A549 treated with GW870086 at 1 μM for 4 hours (cell line): ENCODE measurements around the gene MTA2. TPM values are rescaled to one million over a fixed set of nuclear protein-coding genes. Genes with fewer than 3 reads are reported as not detected.

Source experiments
- total RNA-seq: library from RNA; stranded (reverse); fragments of 200-300 nt; extraction: Qiagen RNA extraction; gene quantifications from 5 replicates; pipeline ENCODE4 v1.2.3, GENCODE V29; 2022; ENCODE audit warnings: low read depth

MTA2 gene
- 82.9 to 91.9 TPM (median 87.9 TPM) in 5 replicates for total RNA-seq

DNA sequence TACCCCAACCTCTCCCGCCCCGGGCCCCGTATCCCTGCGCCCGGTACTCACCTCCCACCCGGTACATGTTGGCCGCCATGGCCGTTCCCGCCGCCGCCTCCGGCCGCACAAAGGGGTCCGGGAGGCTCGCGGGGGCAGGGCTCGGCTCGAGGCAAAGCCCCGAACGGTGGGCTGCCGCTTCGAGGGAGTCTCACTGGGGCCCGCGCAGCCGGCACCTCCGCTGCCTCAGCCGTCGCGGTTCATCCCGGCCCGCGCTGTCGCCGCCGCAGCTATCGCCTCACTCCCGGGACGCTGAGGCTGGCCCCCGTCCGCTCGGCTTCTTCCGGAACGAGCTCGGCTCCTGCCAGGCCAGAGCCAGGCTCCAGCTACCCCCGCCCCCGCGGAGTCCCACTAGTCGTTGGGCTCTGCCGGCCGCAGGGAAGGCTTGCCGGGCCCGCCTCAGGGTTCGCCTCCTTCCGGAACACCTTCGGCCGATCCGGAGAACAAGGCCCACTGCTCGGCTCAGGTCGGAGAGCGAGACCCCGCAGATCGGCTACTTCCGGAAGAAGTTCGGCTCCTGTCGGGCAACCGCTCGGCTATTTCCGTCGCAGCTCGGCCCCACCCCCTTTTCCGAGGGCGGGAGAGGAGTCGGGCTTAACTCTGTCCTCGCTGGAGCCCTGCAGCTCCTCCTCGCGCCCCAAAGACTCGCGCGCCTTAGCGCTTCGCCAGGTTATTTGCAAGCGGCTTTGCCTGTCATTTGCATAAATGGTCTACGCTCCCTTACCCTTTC is at the start of gene MTA2:
TSS of gene MTA2 (minus strand) at position 494 of the 769 bp plus-strand sequence. CDS start at position 79, 415 bp downstream.

GRCh38 chr11:62645946-62646824 is 44.5 kb upstream of the MTA2 start, which contains the start of gene GANAB:
TSS of gene GANAB (minus strand) at chr11:62646613. CDS start at chr11:62646599, 14 bp downstream.

DNA sequence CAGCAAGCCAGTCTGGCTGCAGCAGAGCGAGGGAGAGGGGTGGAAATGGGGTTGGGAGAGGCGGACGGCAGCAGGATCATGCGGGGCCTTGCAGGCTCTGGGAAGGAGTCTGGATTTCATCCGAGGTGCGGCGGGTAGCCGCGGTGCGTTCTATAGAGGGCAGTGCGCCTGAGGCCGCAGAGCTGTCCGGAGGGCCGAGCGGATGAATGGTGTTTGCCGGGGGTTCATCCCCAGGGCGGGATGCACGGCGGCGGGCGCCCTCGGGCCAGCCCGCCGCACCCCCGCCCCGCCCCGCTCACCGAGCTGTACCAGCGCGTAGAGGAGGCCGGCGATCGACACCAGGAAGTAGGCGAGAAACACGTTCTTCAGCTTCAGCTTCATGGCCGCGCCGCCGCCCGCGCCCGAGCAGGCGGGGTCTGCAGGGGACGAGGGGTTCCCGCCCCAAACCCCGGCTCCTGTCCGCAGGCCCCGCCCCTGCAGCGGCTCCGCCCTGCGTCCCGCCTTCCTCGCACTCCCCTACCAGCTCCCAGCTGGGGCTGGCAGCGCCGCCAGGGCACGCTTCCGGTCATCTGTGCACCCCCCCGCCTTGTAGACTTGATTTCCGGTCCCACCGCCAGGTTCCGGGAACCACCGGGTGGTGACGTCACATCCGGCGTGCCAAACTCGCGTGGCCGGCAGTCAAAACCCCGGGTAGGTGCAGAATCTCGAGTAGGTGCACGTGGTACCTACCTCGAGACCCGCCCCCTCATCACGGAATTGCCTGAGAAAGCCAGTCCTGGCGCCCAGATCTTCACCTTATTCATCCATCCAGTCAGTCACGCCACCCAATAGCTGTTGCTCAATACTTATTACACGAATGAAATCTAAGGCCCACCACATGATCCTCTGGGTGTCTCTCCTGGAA is 20.2 kb upstream of the MTA2 start, which contains the start of gene B3GAT3:
TSS of gene B3GAT3 (minus strand) at position 420 of the 904 bp plus-strand sequence. CDS start at position 381, 39 bp downstream.

DNA sequence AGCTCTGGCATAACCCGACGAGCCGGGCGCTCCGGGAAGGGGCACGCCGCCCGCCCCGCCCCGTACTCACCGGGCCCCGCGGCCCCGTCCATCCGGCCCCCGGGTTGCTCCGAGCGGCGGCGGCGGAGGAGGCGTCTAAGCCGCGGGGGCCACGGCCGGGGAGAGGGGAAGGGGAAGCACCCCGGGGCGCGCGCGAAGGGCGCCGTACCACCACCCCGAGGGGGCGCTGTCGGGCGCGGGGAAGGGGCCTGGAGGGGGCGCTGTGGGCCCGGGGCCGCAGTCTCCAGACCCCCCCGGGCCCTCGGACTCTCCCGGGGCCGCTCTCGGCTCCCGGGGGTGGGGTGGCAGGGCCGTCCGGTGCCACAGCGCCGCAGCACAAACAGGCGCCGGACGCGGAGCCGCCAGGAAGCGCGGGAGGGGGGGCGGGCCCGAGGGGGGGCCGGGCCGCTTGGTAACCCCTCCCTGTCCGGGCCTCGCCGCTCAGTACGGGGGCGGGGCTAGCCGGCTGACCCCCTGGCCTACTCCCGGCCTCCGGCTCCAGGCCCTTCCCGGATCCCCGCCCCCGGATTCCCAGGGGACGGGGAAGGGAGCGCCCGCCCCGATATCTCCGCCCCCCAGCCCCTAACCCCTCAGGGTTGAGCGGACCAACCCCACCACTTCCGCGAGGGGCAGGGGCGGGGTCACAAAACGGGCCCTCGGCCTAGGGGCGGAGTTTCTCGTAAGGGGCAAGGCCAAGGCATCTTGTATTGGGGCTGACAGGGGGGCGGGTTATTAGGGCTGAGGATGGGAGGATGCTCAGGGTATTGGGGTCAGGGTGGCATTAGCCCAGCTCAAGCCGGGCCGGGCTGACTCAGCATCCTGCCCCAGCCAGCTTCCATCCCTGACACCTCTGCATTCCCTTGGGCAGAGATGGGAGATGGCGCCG is 11.0 kb upstream of the MTA2 start, which contains the start of the genes EML3 and ROM1:
TSS of gene EML3 (minus strand) at position 410 of the 925 bp plus-strand sequence. CDS start at position 92, 318 bp downstream.
TSS of gene ROM1 (plus strand) at position 892 of the 925 bp plus-strand sequence. CDS start at position 917, 25 bp downstream.

GRCh38 chr11:62591448-62592145 is 10.1 kb downstream of the MTA2 start, which contains the start of gene TUT1:
TSS of gene TUT1 (minus strand) at chr11:62591523. CDS start at chr11:62591485, 38 bp downstream.

DNA sequence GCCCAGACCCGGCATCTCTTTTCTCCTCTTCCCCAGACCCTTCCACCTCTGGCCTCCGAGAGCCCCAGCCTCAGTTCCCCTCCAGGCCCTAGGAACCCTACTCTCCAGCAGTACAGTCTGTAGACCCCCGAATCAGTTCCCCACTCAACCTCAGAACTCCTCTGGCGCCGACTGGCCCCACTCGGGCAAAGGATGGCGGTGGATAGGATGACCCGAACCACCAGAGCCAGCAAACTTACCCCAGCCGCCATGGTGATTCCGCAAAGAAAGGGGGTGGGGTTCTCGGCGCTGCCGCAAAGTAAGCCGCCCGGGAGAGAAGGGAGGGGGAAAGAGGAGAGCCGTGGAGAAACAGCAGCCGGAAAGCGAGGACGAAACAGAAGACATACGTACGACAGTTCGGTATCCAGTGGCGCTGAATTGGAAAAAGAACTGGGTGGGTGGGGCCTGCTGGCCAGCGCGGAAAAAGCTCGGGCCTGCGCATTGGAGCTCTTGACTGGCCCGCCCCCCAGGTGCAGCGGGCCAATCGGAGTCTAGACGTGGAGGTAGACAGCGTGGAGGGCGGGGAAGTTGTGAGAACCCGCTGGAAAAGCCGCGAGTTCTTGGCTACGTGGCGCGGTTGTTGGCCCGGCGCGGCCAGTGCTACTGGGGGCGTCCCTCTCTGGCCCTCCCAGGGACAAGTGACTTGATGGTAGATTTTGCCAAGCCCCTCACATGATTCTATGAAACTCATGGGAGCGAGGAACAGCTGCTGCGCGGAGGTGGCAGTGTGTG is 27.9 kb downstream of the MTA2 start, which contains the start of gene EEF1G:
TSS of gene EEF1G (minus strand) at position 300 of the 771 bp plus-strand sequence. CDS start at position 251, 49 bp downstream.

GRCh38 chr11:62546244-62546928 is 55.3 kb downstream of the MTA2 start, which contains the start of gene AHNAK:
TSS of gene AHNAK (minus strand) at chr11:62546806. CDS start at chr11:62536098, 10,708 bp downstream.

Other genes starting within 250 kb of the MTA2 start
- gene SCGB1A1, start 182.8 kb downstream of the MTA2 start, total RNA-seq, result 0.40 TPM in 1 of 5 replicates, not detected in the others
- gene AHNAK, start 55.1 kb downstream of the MTA2 start, total RNA-seq, result 304 to 395 TPM (median 360 TPM) in 5 replicates
- 1,850 to 2,033 TPM (median 1,975 TPM) in 5 replicates for gene EEF1G, start 28.0 kb downstream of the MTA2 start, total RNA-seq
- gene TUT1, start 10.3 kb downstream of the MTA2 start, total RNA-seq, result 12.2 to 15.0 TPM (median 14.7 TPM) in 5 replicates
- gene EML3, start 10.9 kb upstream of the MTA2 start, total RNA-seq, result 17.5 to 23.8 TPM (median 22.3 TPM) in 5 replicates
- 3.7 to 5.5 TPM (median 4.0 TPM) in 5 replicates for gene ROM1, start 11.4 kb upstream of the MTA2 start, total RNA-seq
- gene B3GAT3, start 20.1 kb upstream of the MTA2 start, total RNA-seq, result 41.9 to 58.0 TPM (median 50.7 TPM) in 5 replicates
- gene GANAB, start 44.7 kb upstream of the MTA2 start, total RNA-seq, result 237 to 277 TPM (median 252 TPM) in 5 replicates
- gene INTS5, start 51.4 kb upstream of the MTA2 start, total RNA-seq, result 16.8 to 21.9 TPM (median 20.6 TPM) in 5 replicates
- gene C11orf98, start 63.3 kb upstream of the MTA2 start, total RNA-seq, result 128 to 151 TPM (median 135 TPM) in 5 replicates
- gene CSKMT, start 63.4 kb upstream of the MTA2 start, total RNA-seq, result 10.6 to 15.9 TPM (median 12.7 TPM) in 5 replicates
- 26.5 to 36.8 TPM (median 35.2 TPM) in 5 replicates for gene UQCC3, start 69.8 kb upstream of the MTA2 start, total RNA-seq
- 3.8 to 4.6 TPM (median 4.2 TPM) in 5 replicates for gene LBHD1, start 70.4 kb upstream of the MTA2 start, total RNA-seq
- gene UBXN1, start 77.2 kb upstream of the MTA2 start, total RNA-seq, result 111 to 129 TPM (median 116 TPM) in 5 replicates
- 0.06 to 0.17 TPM (median 0.10 TPM) in 4 of 5 replicates, not detected in the other for gene LRRN4CL, start 87.7 kb upstream of the MTA2 start, total RNA-seq
- 61.1 to 97.7 TPM (median 72.8 TPM) in 5 replicates for gene BSCL2, start 105.6 kb upstream of the MTA2 start, total RNA-seq
- gene GNG3, start 105.8 kb upstream of the MTA2 start, total RNA-seq, result not detected in 5 replicates
- gene HNRNPUL2, start 125.6 kb upstream of the MTA2 start, total RNA-seq, result 36.2 to 42.4 TPM (median 39.6 TPM) in 5 replicates
- gene TTC9C, start 126.6 kb upstream of the MTA2 start, total RNA-seq, result 29.4 to 34.3 TPM (median 30.7 TPM) in 5 replicates
- gene ZBTB3, start 152.3 kb upstream of the MTA2 start, total RNA-seq, result 1.2 to 1.9 TPM (median 1.4 TPM) in 5 replicates
- gene POLR2G, start 159.7 kb upstream of the MTA2 start, total RNA-seq, result 172 to 182 TPM (median 178 TPM) in 5 replicates
- gene TAF6L, start 169.5 kb upstream of the MTA2 start, total RNA-seq, result 12.1 to 14.7 TPM (median 12.9 TPM) in 5 replicates
- gene TMEM179B, start 185.5 kb upstream of the MTA2 start, total RNA-seq, result 77.5 to 92.9 TPM (median 83.8 TPM) in 5 replicates
- gene TMEM223, start 190.1 kb upstream of the MTA2 start, total RNA-seq, result 18.0 to 29.5 TPM (median 28.1 TPM) in 5 replicates
- gene NXF1, start 203.6 kb upstream of the MTA2 start, total RNA-seq, result 38.0 to 53.7 TPM (median 50.7 TPM) in 5 replicates
- 17.8 to 25.6 TPM (median 24.5 TPM) in 5 replicates for gene STX5, start 230.2 kb upstream of the MTA2 start, total RNA-seq
- gene TEX54, start 231.0 kb upstream of the MTA2 start, total RNA-seq, result not detected in 5 replicates
- 73.9 to 82.8 TPM (median 77.6 TPM) in 5 replicates for gene WDR74, start 237.7 kb upstream of the MTA2 start, total RNA-seq